Activated T-cell treated with anti-CD3 and anti-CD28 coated beads, Interleukin-2, amount 50 U/mL, for 24 hours (primary cell): ENCODE measurements around the gene UNC45A.

Experiments
- DNase-seq: peaks from one replicate; pipeline ENCODE4 v3.0.0-alpha.2; 2020
- H3K27ac Mint-ChIP-seq: 2 replicates; pipeline ENCODE4 v1.8.0; 2020; ENCODE audit warnings: mild to moderate bottlenecking, mixed read lengths
- H3K27me3 Mint-ChIP-seq: 2 replicates; pipeline ENCODE4 v1.8.0; 2020; ENCODE audit warnings: mixed read lengths
- H3K36me3 Mint-ChIP-seq: 2 replicates; pipeline ENCODE4 v1.8.0; 2020; ENCODE audit warnings: low read depth, mixed read lengths
- H3K4me1 Mint-ChIP-seq: 2 replicates; pipeline ENCODE4 v1.8.0; 2020; ENCODE audit warnings: low read depth, mixed read lengths
- H3K4me3 Mint-ChIP-seq: 2 replicates; pipeline ENCODE4 v1.8.0; 2020; ENCODE audit warnings: mild to moderate bottlenecking, moderate library complexity, mixed read lengths
- H3K9me3 Mint-ChIP-seq: 2 replicates; pipeline ENCODE4 v1.8.0; 2020; ENCODE audit warnings: mixed read lengths

UNC45A gene

DNA sequence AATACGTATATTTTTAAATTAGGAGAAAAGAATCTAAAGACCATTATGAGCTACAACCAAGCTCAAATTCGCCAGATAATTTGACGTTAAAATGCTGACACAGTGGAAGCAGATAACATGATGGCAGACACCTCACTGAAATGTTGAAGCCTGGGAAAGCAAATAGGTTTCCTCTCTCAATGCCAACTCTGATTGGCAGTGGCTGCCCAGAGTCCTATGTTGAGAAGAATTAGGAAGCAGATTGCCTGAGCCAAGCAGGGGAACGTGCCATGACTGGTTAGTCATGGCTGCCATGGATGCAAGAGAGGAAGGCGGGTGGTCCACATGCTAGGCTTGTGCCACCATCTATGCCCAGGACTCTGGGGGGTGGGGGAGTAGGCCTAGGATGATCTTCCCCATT is 3.2 kb downstream of the UNC45A start:
- peaks cover 68% of the 10 kb centered on the region for H3K36me3 Mint-ChIP-seq
- H3K27ac Mint-ChIP-seq: no peak overlapping the region
- no peaks in the 10 kb centered on the region for H3K9me3 Mint-ChIP-seq
- no peak overlapping the region for H3K4me3 Mint-ChIP-seq
- peaks cover 33% of the 10 kb centered on the region for H3K4me1 Mint-ChIP-seq
- DNase-seq: no peak
- no peaks in the 10 kb centered on the region for H3K27me3 Mint-ChIP-seq

DNA sequence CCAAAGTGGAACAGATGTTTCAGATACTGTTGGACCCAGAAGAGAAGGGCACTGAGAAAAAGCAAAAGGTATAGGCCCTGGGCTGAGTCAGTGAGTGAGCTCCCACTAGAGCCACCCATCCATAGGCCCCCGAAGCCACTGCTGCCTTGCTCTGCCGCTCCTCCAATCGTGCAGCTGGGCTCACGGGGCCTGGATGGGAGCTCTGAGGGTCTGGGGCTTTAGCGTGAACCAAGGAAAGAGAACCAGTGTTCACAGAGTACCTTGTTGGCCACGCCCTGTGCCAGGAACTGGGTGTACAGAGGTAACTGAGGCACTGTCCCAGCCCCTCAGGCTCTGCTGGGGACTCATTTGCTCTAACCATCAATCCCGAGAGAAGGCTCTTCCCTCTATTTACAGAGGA is 4.7 kb downstream of the UNC45A start:
- Mint-ChIP-seq H3K9me3 (no peaks in the 10 kb centered on the region), H3K27me3 (no peaks in the 10 kb centered on the region), H3K27ac (no peak overlapping the region), H3K4me3 (no peak overlapping the region), H3K4me1 (peaks cover 19% of the 10 kb centered on the region), H3K36me3 (peaks cover 83% of the 10 kb centered on the region)
- DNase-seq: no peak

DNA sequence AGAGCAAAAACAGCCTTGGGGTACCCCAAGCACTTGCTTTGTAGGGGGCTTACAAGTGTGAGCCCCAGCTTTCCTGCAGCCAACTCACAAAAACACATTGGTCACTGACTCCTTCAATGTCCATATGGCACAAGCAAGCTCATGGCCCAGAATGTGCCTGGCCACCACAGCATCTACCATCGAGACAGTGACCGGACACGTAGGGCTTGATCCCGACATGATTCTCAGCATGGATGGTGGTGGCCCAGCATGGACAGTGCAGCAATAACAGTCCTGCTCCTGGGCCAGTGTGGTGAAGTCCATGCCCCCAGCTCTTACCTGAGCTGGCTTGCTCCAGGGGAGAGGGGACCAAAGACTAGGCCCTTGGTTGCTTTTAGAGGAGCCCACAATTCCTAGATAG is 6.0 kb downstream of the UNC45A start:
- H3K27me3 Mint-ChIP-seq: no peaks in the 10 kb centered on the region
- H3K4me3 Mint-ChIP-seq: no peak overlapping the region
- no peak for DNase-seq
- H3K4me1 Mint-ChIP-seq: peaks cover 11% of the 10 kb centered on the region
- peaks cover 86% of the 10 kb centered on the region for H3K36me3 Mint-ChIP-seq
- H3K9me3 Mint-ChIP-seq: no peaks in the 10 kb centered on the region
- H3K27ac Mint-ChIP-seq: no peak overlapping the region

DNA sequence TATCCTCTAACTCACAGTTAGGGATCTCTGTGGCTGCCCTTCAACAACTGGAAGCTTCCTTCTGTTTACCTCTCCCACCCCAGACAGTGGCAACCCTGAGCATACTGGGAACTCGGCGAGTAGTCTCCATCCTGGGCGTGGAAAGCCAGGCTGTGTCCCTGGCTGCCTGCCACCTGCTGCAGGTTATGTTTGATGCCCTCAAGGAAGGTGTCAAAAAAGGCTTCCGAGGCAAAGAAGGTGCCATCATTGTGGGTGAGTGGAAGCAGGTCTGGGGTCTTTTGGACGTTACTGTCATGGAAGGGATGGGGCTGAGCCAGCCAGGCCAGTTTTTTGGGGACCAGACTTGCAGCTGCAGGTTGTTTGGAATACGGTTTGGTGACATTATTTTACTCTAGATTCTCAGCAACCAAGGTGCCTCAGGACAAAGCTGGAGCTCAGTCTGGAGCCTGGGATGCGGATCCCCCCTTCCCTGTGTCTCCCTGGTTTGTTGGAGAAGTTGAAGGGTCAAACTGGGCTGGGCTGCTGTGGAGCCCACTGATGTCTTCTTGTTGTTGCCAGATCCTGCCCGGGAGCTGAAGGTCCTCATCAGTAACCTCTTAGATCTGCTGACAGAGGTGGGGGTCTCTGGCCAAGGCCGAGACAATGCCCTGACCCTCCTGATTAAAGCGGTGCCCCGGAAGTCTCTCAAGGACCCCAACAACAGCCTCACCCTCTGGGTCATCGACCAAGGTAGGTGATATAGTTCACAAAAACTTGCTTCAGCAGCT is 7.5 kb downstream of the UNC45A start:
- no peaks in the 10 kb centered on the region for H3K4me1 Mint-ChIP-seq
- H3K27me3 Mint-ChIP-seq: no peaks in the 10 kb centered on the region
- DNase-seq: no peak
- no peak overlapping the region for H3K4me3 Mint-ChIP-seq
- H3K9me3 Mint-ChIP-seq: no peaks in the 10 kb centered on the region
- peaks cover 90% of the 10 kb centered on the region for H3K36me3 Mint-ChIP-seq
- H3K27ac Mint-ChIP-seq: no peak overlapping the region

DNA sequence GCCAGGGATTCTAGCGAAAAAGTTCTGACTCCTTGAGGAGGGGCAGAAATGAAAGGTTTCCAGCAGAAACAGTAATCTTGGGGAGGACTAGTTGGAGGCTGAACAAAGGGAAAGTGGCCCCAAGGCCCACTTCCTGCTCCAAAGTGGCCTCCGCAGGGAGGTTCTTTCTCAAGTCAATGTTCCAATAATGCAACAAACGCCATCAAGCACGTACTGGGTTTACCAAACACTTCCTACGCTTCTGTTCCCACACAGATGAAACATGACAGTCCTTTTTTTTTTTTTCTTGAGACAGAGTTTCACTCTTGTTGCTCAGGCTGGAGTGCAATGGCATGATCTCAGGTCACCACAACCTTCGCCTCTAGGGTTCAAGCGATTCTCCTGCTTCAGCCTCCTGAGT is 10.0 kb downstream of the UNC45A start:
- Mint-ChIP-seq H3K36me3 (peaks cover 95% of the 10 kb centered on the region), H3K9me3 (no peaks in the 10 kb centered on the region), H3K27ac (no peak overlapping the region), H3K27me3 (no peaks in the 10 kb centered on the region), H3K4me1 (no peaks in the 10 kb centered on the region), H3K4me3 (no peak overlapping the region)
- no peak for DNase-seq

DNA sequence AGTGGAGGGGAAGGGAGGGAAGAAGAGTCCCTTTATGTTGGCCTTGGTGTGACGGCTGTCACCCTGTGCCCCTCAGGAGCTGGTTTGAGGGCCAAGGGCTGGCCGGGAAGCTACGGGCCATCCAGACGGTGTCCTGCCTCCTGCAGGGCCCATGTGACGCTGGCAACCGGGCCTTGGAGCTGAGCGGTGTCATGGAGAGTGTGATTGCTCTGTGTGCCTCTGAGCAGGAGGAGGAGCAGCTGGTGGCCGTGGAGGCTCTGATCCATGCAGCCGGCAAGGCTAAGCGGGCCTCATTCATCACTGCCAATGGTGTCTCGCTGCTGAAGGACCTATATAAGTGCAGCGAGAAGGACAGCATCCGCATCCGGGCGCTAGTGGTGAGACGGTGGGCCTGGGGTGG is 11.5 kb downstream of the UNC45A start:
- no peak overlapping the region for H3K27ac Mint-ChIP-seq
- H3K9me3 Mint-ChIP-seq: no peaks in the 10 kb centered on the region
- DNase-seq: no peak
- no peaks in the 10 kb centered on the region for H3K4me1 Mint-ChIP-seq
- H3K36me3 Mint-ChIP-seq: peaks cover 95% of the 10 kb centered on the region
- no peak overlapping the region for H3K4me3 Mint-ChIP-seq
- no peaks in the 10 kb centered on the region for H3K27me3 Mint-ChIP-seq

DNA sequence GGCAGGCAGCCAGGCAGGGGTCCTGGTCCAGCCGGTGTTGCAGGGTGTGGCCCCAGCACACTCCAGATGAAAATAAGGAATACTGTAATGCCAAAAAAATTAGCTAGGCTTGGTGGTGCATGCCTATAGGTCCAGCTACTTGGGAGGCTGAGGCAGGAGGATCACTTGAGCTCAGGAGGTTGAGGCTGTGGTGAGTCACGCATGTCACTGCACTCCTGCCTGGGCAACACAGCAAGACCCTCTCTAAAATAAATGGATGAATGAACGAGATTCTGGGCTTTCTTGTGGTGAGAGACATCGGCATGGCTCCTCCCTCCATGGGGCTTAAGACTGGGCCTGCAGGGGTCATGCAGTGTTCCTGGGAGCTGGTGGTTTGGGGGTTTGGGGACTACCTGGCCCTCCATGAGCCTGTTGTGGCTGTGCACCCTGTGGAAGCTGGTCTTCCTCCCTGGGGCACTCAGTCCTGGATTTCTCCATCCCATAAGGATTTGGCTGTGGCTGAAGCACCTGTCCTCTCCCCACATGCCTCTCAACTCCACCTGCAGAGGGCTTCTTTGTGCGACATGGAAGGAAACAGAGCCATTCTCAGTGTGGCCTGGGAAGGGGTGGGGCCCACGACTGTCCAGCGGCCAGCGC is 12.0 kb downstream of the UNC45A start:
- peaks cover 95% of the 10 kb centered on the region for H3K36me3 Mint-ChIP-seq
- no peaks in the 10 kb centered on the region for H3K27me3 Mint-ChIP-seq
- no peak overlapping the region for H3K4me3 Mint-ChIP-seq
- DNase-seq: no peak
- H3K4me1 Mint-ChIP-seq: no peaks in the 10 kb centered on the region
- H3K9me3 Mint-ChIP-seq: no peaks in the 10 kb centered on the region
- no peak overlapping the region for H3K27ac Mint-ChIP-seq

DNA sequence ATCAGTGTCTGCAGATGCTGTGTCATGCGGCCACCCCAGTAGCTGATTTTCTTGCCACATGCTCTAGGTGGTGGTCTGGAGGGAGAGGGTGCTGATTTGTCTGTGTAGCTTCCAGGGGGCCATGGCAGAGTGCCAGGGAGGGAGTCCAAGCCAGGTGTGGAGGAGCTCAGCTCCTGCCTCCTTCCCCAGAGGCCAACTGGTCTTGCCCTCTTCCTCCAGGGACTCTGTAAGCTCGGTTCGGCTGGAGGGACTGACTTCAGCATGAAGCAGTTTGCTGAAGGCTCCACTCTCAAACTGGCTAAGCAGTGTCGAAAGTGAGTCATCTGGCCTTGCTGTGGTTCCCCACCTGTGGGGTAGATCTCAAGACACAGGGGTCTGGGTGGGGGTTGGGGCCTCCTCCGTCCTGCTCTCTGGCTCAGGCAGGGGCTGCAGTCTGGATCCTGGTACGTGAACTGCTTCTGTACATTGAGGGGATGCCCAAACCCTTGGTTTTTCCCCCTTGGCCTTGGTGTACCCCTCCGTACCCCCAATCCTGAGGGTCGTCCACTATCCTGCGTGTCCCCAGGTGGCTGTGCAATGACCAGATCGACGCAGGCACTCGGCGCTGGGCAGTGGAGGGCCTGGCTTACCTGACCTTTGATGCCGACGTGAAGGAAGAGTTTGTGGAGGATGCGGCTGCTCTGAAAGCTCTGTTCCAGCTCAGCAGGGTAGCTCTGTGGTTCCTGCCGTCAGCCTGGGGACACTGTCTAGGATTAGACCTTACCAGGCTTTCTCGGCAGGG is 12.7 kb downstream of the UNC45A start:
- Mint-ChIP-seq H3K27ac (no peak overlapping the region), H3K36me3 (peaks cover 95% of the 10 kb centered on the region), H3K9me3 (no peaks in the 10 kb centered on the region), H3K4me1 (no peaks in the 10 kb centered on the region), H3K4me3 (no peak overlapping the region), H3K27me3 (no peaks in the 10 kb centered on the region)
- no peak for DNase-seq

DNA sequence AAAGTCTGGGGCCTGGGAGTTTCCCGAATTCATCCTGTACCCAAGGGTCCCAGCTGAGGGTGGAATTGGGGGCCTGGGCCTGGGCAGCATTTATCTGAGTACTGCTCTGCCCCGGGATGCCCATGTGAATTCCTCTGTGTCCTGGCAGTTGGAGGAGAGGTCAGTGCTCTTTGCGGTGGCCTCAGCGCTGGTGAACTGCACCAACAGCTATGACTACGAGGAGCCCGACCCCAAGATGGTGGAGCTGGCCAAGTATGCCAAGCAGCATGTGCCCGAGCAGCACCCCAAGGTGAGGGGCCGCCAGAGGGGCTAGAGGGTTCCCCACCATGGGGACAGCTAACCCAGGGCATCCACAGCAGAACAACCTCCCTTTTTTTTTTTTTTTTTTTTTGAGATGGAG is 13.4 kb downstream of the UNC45A start:
- H3K27ac Mint-ChIP-seq: no peak overlapping the region
- DNase-seq: no peak
- H3K4me1 Mint-ChIP-seq: peaks cover 2% of the 10 kb centered on the region
- no peaks in the 10 kb centered on the region for H3K9me3 Mint-ChIP-seq
- H3K27me3 Mint-ChIP-seq: no peaks in the 10 kb centered on the region
- H3K4me3 Mint-ChIP-seq: no peak overlapping the region
- peaks cover 95% of the 10 kb centered on the region for H3K36me3 Mint-ChIP-seq

DNA sequence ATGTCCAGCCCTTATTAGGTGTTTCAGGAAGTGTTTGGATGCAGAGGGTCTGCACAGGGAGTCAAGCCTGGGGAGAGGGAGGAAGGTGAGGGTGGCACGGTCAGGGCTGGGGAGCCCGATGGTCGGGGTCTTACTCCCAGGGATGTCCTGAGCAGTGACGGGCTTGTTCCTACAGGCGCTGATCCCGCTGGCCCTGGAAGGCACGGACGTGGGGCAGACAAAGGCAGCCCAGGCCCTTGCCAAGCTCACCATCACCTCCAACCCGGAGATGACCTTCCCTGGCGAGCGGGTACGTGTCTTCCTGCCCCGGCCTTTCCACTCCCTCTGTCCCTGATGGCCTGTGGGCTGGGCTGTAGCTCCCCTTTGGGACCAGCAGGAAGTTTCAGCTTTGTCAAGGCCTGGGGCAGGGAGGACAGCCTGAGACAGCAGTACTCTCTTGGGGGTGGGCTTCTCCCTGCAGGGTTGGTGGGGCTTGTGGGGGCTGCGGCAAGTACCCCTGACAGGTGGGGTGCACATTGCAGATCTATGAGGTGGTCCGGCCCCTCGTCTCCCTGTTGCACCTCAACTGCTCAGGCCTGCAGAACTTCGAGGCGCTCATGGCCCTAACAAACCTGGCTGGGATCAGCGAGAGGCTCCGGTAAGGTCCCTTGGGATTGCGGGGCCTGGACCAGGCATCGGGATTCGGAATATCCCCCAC is 15.0 kb downstream of the UNC45A start:
- Mint-ChIP-seq H3K27me3 (no peaks in the 10 kb centered on the region), H3K27ac (no peak overlapping the region), H3K9me3 (no peaks in the 10 kb centered on the region), H3K36me3 (peaks cover 88% of the 10 kb centered on the region), H3K4me1 (peaks cover 9% of the 10 kb centered on the region), H3K4me3 (no peak overlapping the region)
- DNase-seq: no peak

DNA sequence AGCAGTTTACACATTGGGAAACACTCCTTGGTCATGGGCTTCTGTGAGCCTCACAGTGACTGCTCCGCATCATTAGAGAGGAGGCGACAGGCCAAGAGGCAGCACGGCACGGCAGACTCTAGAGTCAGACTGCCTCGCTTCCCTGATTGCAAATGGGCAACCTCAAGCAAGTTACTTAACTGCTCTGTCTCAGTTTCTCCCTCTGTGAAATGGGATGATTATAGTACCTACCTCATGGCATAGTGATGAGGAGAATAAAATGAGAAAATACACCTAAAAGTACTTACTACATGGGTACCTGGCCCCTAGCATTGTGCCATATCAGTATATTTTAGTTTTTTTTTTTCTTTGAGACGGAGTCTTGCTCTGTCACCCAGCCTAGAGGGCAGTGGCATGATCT is 15.6 kb downstream of the UNC45A start:
- Mint-ChIP-seq H3K36me3 (peaks cover 88% of the 10 kb centered on the region), H3K9me3 (no peaks in the 10 kb centered on the region), H3K4me1 (peaks cover 10% of the 10 kb centered on the region), H3K27me3 (no peaks in the 10 kb centered on the region), H3K27ac (peak overlapping the region; percentile 33), H3K4me3 (no peak overlapping the region)
- no peak for DNase-seq

DNA sequence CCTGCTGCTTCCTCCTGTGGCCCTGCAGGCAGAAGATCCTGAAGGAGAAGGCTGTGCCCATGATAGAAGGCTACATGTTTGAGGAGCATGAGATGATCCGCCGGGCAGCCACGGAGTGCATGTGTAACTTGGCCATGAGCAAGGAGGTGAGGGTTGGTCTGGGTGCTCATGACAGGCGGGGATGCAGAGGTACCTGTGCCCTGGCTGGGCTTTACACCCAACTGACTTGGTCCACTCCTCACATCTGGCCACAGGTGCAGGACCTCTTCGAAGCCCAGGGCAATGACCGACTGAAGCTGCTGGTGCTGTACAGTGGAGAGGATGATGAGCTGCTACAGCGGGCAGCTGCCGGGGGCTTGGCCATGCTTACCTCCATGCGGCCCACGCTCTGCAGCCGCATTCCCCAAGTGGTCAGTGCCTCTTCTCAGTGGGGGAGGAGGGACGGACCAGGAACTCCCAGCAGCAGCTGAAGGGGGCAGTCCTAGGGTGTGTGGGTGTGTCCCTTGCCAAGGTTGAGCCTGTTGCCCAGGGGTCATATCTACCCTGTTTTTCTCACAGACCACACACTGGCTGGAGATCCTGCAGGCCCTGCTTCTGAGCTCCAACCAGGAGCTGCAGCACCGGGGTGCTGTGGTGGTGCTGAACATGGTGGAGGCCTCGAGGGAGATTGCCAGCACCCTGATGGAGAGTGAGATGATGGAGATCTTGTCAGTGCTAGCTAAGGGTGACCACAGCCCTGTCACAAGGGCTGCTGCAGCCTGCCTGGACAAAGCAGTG is 18.0 kb downstream of the UNC45A start:
- Mint-ChIP-seq H3K9me3 (no peaks in the 10 kb centered on the region), H3K4me1 (peaks cover 23% of the 10 kb centered on the region), H3K36me3 (peaks cover 81% of the 10 kb centered on the region), H3K27me3 (no peaks in the 10 kb centered on the region), H3K27ac (peak overlapping the region; percentile 41), H3K4me3 (no peak overlapping the region)
- DNase-seq: no peak

DNA sequence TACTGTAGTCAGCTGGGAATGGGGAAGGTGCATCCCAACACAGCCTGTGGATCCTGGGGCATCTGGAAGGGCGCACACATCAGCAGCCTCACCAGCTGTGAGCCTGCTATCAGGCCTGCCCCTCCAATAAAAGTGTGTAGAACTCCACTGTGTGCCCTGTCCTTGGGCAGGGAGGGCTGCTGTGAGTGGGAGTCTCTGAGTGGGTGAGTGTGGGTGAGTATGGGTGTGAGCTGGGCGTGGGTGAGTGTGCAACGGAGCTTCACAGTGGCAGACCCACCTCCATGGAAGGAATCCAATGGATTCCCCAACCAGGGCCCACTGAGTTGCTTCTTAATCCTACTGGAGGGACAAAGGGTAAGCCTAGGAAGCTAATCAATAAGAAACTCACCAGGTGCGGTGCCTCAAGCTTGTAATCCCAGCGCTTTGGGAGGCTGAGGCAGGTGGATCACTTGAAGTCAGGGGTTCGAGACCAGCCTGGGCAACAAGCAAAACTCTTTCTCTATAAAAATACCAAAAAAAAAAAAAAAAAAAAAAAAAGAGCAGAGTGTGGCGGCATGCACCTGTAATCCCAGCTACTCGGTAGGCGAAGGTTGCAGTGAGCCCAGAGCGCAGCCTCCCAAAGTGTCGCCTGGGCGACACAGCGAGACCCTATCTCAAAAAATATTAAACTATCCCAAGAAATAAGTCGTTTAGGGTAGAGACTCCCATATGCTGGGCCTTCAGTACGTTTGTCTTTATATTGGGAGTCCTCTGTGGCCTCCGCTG is 19.0 kb downstream of the UNC45A start:
- no peak for DNase-seq
- no peaks in the 10 kb centered on the region for H3K9me3 Mint-ChIP-seq
- no peaks in the 10 kb centered on the region for H3K27me3 Mint-ChIP-seq
- H3K36me3 Mint-ChIP-seq: peaks cover 79% of the 10 kb centered on the region
- peaks cover 23% of the 10 kb centered on the region for H3K4me1 Mint-ChIP-seq
- H3K27ac Mint-ChIP-seq: peak overlapping the region; percentile 98
- peak overlapping the region; percentile 89 for H3K4me3 Mint-ChIP-seq
